Measurements from ENCODE around the gene BSG.
A peak's percentile ranks its signal among the peaks of the same experiment; 100 is the strongest.

The BSG gene

DNA sequence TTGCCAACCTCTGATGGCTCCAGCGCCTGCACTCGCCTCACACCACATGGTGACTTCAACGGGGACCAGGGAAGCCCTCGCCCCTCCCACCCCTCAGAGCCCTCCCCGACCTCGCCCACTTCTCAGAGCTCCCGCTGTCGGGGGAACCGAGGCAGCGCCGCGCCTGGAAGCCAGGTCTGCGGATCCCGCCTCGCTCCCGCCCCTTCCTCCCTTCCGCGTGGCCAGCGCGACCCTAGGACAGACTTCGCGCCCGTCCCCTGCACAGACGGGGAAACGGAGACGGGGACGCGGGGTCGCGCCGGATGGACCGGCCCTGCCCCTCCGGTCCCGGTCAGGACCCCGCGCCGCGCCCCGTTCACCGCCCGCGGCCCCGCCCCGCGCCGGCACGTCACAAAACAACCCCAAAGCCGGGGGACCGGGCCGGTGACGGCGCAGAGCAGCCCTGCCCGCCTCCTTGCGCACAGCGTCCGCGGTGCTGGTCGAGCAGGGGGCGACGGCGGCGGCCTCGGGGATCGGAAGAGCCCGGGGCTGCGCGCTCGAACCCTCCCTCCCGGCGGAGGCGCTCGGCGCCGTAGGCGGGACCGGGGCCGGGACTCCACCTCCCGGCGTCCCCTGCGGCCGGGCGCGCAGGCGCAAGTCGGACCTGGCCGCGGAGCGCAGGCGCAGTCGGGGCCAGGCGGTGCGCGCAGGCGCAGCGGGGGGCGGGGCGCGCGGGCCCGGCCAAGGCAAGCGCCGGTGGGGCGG, 41.2 kb upstream of the BSG start:
- TF ChIP-seq CTCF (IDR thresholded peaks at IDR 0.05; ENCODE audit: insufficient read depth, missing control alignments): no peak
- FAIRE-seq (no peak), DNase-seq (ENCODE audit: insufficient read length, low spot score) (peak; percentile 88)

GRCh38 chr19:531753-532560, 40.4 kb upstream of the BSG start, which contains the start of gene CDC34:
CDC34 (plus strand) TSS chr19:531760; CDS start chr19:531932, 172 bp downstream.
- no peak for DNase-seq (ENCODE audit: insufficient read length, low spot score)
- no peak for TF ChIP-seq CTCF (IDR thresholded peaks at IDR 0.05; ENCODE audit: insufficient read depth, missing control alignments)
- no peak for FAIRE-seq

- FAIRE-seq (no peak), DNase-seq (ENCODE audit: insufficient read length, low spot score) (no peak)
- TF ChIP-seq CTCF (IDR thresholded peaks at IDR 0.05; ENCODE audit: insufficient read depth, missing control alignments): peak; percentile 47
These were observed 39.6 kb upstream of the BSG start for GRCh38 chr19:532561-533363.

- DNase-seq (ENCODE audit: insufficient read length, low spot score): peak; percentile 68
- no peak for TF ChIP-seq CTCF (IDR thresholded peaks at IDR 0.05; ENCODE audit: insufficient read depth, missing control alignments)
- FAIRE-seq: no peak
These were observed 38.9 kb upstream of the BSG start for GRCh38 chr19:533364-534058.

DNA sequence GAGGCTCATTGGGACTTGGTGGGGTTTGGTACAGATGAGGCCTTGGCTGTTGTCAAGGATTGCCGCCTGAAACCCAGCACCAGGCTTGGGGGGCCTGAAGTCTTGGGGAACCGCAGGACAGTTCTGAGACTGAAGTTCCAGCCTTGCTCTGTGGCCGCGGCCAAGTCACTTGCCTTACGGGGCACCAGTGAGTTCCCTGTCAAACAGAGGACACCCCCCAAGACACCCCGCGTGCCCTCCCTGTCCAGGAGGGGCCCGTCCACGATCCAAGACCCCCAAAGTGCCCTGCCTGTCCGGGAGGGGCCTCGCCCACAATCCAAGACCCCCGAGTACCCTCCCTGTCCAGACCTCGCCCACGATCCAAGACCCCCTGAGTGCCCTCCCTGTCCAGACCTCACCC, 38.3 kb upstream of the BSG start:
- TF ChIP-seq CTCF (IDR thresholded peaks at IDR 0.05; ENCODE audit: insufficient read depth, missing control alignments): no peak
- DNase-seq (ENCODE audit: insufficient read length, low spot score) (no peak), FAIRE-seq (no peak)

- FAIRE-seq (no peak), DNase-seq (ENCODE audit: insufficient read length, low spot score) (no peak)
- no peak for TF ChIP-seq CTCF (IDR thresholded peaks at IDR 0.05; ENCODE audit: insufficient read depth, missing control alignments)
These were observed 37.2 kb upstream of the BSG start for GRCh38 chr19:535017-535835.

Data from D721Med (cell line).